GM21381 (cell line): ENCODE results near the gene PDCD1.
"Not testable (repeated sequence)": the region's sequence is repeated elsewhere in the genome, so short reads cannot be mapped to it uniquely, and the experiment has no call there.

Experiments
- ATAC-seq: cut with Tn5 transposase; IDR thresholded peaks from one replicate; pipeline ENCODE4 v1.9.1; 2021; ENCODE audit warnings: mild to moderate bottlenecking, moderate library complexity; ENCODE audit not compliant: unreplicated experiment

PDCD1 gene

GRCh38 chr2:241858206-241859016, at the start of gene PDCD1:
PDCD1 (minus strand) TSS chr2:241858894; CDS start chr2:241858838, 56 bp downstream.
- ATAC-seq: no peak

- ATAC-seq: not testable (repeated sequence)
These were observed 49.1 kb upstream of the PDCD1 start for GRCh38 chr2:241907831-241908230.

GRCh38 chr2:241906826-241907570, 48.3 kb upstream of the PDCD1 start:
- ATAC-seq: no peak

- not testable (repeated sequence) for ATAC-seq
These were observed 47.7 kb upstream of the PDCD1 start for GRCh38 chr2:241906378-241906770.

- ATAC-seq: no peak
These were observed 47.2 kb upstream of the PDCD1 start for GRCh38 chr2:241905716-241906377.

GRCh38 chr2:241904791-241905710, 46.4 kb upstream of the PDCD1 start:
- ATAC-seq: no peak

- ATAC-seq: no peak
These were observed 45.5 kb upstream of the PDCD1 start for GRCh38 chr2:241904011-241904718.

GRCh38 chr2:241903121-241904010, 44.7 kb upstream of the PDCD1 start:
- ATAC-seq: no peak

- ATAC-seq: no peak
These were observed 43.8 kb upstream of the PDCD1 start for GRCh38 chr2:241902357-241902991.

- ATAC-seq: no peak
These were observed 43.0 kb upstream of the PDCD1 start for GRCh38 chr2:241901500-241902351.

- ATAC-seq: no peak
These were observed 42.3 kb upstream of the PDCD1 start for GRCh38 chr2:241901018-241901380.

GRCh38 chr2:241900251-241901017, 41.7 kb upstream of the PDCD1 start:
- ATAC-seq: no peak

- no peak for ATAC-seq
These were observed 40.0 kb upstream of the PDCD1 start for GRCh38 chr2:241898463-241899270.

GRCh38 chr2:241897231-241897916, 38.7 kb upstream of the PDCD1 start:
- no peak for ATAC-seq

GRCh38 chr2:241896746-241897201, 38.1 kb upstream of the PDCD1 start:
- no peak for ATAC-seq
